ENCODE data around the gene SORL1. TPM values are rescaled to one million over a fixed set of nuclear protein-coding genes. Genes with fewer than 3 reads are reported as not detected.

The SORL1 gene
- total and polyA plus RNA-seq, 2 of the 13 experiments (the other 11 are each of a cell fraction or from before 2014, with no cell fraction given): 21.3 to 148 TPM

DNA sequence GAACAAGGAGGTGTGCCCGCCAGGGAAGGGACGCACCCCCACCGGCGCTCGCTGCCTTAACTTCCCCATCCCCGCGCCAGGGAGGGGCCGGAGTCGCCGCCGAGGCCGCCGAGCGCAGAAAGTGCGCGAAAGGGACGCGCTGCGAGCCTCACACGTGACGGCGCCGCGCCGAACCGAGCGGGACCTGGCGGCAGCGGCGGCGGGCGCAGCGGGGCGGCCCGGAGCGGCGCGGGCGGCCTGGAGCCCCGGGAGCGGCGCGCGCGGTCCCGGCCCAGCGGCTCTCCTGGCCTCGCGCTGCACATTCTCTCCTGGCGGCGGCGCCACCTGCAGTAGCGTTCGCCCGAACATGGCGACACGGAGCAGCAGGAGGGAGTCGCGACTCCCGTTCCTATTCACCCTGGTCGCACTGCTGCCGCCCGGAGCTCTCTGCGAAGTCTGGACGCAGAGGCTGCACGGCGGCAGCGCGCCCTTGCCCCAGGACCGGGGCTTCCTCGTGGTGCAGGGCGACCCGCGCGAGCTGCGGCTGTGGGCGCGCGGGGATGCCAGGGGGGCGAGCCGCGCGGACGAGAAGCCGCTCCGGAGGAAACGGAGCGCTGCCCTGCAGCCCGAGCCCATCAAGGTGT is at the start of gene SORL1 (continued):
- TF ChIP-seq, protein P1, sequence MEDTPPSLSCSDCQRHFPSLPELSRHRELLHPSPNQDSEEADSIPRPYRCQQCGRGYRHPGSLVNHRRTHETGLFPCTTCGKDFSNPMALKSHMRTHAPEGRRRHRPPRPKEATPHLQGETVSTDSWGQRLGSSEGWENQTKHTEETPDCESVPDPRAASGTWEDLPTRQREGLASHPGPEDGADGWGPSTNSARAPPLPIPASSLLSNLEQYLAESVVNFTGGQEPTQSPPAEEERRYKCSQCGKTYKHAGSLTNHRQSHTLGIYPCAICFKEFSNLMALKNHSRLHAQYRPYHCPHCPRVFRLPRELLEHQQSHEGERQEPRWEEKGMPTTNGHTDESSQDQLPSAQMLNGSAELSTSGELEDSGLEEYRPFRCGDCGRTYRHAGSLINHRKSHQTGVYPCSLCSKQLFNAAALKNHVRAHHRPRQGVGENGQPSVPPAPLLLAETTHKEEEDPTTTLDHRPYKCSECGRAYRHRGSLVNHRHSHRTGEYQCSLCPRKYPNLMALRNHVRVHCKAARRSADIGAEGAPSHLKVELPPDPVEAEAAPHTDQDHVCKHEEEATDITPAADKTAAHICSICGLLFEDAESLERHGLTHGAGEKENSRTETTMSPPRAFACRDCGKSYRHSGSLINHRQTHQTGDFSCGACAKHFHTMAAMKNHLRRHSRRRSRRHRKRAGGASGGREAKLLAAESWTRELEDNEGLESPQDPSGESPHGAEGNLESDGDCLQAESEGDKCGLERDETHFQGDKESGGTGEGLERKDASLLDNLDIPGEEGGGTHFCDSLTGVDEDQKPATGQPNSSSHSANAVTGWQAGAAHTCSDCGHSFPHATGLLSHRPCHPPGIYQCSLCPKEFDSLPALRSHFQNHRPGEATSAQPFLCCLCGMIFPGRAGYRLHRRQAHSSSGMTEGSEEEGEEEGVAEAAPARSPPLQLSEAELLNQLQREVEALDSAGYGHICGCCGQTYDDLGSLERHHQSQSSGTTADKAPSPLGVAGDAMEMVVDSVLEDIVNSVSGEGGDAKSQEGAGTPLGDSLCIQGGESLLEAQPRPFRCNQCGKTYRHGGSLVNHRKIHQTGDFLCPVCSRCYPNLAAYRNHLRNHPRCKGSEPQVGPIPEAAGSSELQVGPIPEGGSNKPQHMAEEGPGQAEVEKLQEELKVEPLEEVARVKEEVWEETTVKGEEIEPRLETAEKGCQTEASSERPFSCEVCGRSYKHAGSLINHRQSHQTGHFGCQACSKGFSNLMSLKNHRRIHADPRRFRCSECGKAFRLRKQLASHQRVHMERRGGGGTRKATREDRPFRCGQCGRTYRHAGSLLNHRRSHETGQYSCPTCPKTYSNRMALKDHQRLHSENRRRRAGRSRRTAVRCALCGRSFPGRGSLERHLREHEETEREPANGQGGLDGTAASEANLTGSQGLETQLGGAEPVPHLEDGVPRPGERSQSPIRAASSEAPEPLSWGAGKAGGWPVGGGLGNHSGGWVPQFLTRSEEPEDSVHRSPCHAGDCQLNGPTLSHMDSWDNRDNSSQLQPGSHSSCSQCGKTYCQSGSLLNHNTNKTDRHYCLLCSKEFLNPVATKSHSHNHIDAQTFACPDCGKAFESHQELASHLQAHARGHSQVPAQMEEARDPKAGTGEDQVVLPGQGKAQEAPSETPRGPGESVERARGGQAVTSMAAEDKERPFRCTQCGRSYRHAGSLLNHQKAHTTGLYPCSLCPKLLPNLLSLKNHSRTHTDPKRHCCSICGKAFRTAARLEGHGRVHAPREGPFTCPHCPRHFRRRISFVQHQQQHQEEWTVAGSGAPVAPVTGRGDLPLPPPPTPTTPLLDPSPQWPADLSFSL (CRISPR knock-in tag; IDR thresholded peaks at IDR 0.05): no peak
- no peak for TF ChIP-seq ZNF713 (CRISPR knock-in tag; IDR thresholded peaks at IDR 0.05)
- TF ChIP-seq RAD51 (IDR thresholded peaks at IDR 0.05; ENCODE audit: borderline replicate concordance): no peak
- TF ChIP-seq, protein P2, sequence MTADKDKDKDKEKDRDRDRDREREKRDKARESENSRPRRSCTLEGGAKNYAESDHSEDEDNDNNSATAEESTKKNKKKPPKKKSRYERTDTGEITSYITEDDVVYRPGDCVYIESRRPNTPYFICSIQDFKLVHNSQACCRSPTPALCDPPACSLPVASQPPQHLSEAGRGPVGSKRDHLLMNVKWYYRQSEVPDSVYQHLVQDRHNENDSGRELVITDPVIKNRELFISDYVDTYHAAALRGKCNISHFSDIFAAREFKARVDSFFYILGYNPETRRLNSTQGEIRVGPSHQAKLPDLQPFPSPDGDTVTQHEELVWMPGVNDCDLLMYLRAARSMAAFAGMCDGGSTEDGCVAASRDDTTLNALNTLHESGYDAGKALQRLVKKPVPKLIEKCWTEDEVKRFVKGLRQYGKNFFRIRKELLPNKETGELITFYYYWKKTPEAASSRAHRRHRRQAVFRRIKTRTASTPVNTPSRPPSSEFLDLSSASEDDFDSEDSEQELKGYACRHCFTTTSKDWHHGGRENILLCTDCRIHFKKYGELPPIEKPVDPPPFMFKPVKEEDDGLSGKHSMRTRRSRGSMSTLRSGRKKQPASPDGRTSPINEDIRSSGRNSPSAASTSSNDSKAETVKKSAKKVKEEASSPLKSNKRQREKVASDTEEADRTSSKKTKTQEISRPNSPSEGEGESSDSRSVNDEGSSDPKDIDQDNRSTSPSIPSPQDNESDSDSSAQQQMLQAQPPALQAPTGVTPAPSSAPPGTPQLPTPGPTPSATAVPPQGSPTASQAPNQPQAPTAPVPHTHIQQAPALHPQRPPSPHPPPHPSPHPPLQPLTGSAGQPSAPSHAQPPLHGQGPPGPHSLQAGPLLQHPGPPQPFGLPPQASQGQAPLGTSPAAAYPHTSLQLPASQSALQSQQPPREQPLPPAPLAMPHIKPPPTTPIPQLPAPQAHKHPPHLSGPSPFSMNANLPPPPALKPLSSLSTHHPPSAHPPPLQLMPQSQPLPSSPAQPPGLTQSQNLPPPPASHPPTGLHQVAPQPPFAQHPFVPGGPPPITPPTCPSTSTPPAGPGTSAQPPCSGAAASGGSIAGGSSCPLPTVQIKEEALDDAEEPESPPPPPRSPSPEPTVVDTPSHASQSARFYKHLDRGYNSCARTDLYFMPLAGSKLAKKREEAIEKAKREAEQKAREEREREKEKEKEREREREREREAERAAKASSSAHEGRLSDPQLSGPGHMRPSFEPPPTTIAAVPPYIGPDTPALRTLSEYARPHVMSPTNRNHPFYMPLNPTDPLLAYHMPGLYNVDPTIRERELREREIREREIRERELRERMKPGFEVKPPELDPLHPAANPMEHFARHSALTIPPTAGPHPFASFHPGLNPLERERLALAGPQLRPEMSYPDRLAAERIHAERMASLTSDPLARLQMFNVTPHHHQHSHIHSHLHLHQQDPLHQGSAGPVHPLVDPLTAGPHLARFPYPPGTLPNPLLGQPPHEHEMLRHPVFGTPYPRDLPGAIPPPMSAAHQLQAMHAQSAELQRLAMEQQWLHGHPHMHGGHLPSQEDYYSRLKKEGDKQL (CRISPR knock-in tag; IDR thresholded peaks at IDR 0.05; ENCODE audit: low read depth): no peak
- TF ChIP-seq ZNF83 (CRISPR knock-in tag; IDR thresholded peaks at IDR 0.05; ENCODE audit: borderline replicate concordance): no peak
- peak; percentile 64 for TF ChIP-seq ZFY (CRISPR knock-in tag; IDR thresholded peaks at IDR 0.05)
- TF ChIP-seq GTF3A (CRISPR knock-in tag; conservative IDR thresholded peaks at IDR 0.05): 0 out of 2 replicates have a peak, but pooled peaks have one; percentile 62
- TF ChIP-seq IRX3 (CRISPR knock-in tag; IDR thresholded peaks at IDR 0.05; ENCODE audit: borderline replicate concordance, low read depth): no peak
- TF ChIP-seq SCMH1 (CRISPR knock-in tag; IDR thresholded peaks at IDR 0.05; ENCODE audit: borderline replicate concordance): no peak
- TF ChIP-seq RBM39 (IDR thresholded peaks at IDR 0.05; ENCODE audit: low read depth, low read length, poor library complexity, severe bottlenecking): peak; percentile 71
- no peak for TF ChIP-seq ARNT (IDR thresholded peaks at IDR 0.05)
- TF ChIP-seq RFX3 (CRISPR knock-in tag; IDR thresholded peaks at IDR 0.05): no peak
- peak; percentile 90 for TF ChIP-seq HOXA3 (CRISPR knock-in tag; IDR thresholded peaks at IDR 0.05)
- TF ChIP-seq CAMTA2 (CRISPR knock-in tag; IDR thresholded peaks at IDR 0.05; ENCODE audit: borderline replicate concordance): no peak
- TF ChIP-seq ZNF367 (CRISPR knock-in tag; IDR thresholded peaks at IDR 0.05; ENCODE audit: borderline replicate concordance): peak; percentile 45; the same call in 1 of the 2 replicates
- TF ChIP-seq, protein P3, sequence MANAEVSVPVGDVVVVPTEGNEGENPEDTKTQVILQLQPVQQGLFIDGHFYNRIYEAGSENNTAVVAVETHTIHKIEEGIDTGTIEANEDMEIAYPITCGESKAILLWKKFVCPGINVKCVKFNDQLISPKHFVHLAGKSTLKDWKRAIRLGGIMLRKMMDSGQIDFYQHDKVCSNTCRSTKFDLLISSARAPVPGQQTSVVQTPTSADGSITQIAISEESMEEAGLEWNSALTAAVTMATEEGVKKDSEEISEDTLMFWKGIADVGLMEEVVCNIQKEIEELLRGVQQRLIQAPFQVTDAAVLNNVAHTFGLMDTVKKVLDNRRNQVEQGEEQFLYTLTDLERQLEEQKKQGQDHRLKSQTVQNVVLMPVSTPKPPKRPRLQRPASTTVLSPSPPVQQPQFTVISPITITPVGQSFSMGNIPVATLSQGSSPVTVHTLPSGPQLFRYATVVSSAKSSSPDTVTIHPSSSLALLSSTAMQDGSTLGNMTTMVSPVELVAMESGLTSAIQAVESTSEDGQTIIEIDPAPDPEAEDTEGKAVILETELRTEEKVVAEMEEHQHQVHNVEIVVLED (CRISPR knock-in tag; IDR thresholded peaks at IDR 0.05; ENCODE audit: borderline replicate concordance): peak; percentile 49; the same call in 1 of the 2 replicates

All from HepG2 (cell line).